Neural cell (in vitro differentiated cells): ENCODE results near the gene NISCH.

Experiments
- CTCF ChIP-seq: fragments of 450-650 bp; IDR thresholded peaks from 2 replicates; pipeline ENCODE4 v1.5.1; 2014; ENCODE audit warnings: antibody characterized with exemption, mild to moderate bottlenecking, moderate library complexity; ENCODE audit not compliant: poor library complexity, severe bottlenecking
- EP300 ChIP-seq: fragments of 450-650 bp; conservative IDR thresholded peaks from 2 replicates; pipeline ENCODE4 v1.6.1; 2014; ENCODE audit warnings: antibody characterized with exemption, mild to moderate bottlenecking, moderate library complexity; ENCODE audit not compliant: poor library complexity, severe bottlenecking
- EZH2 ChIP-seq: fragments of 200-600, 300-800 bp; shearing (Covaris generic), sonication (generic); IDR thresholded peaks from 2 replicates; pipeline ENCODE4 v1.6.1; 2014; ENCODE audit warnings: antibody characterized with exemption, low read length, borderline replicate concordance, mild to moderate bottlenecking; ENCODE audit not compliant: insufficient read depth, poor library complexity, severe bottlenecking
- MXI1 ChIP-seq: fragments of 450-650 bp; conservative IDR thresholded peaks from 2 replicates; pipeline ENCODE4 v1.6.1; 2014; ENCODE audit warnings: antibody characterized with exemption, mild to moderate bottlenecking; ENCODE audit not compliant: poor library complexity, severe bottlenecking
- POLR2AphosphoS5 ChIP-seq: IDR thresholded peaks from 2 replicates; pipeline ENCODE4 v1.6.1; 2012
- RAD21 ChIP-seq: fragments of 450-650 bp; conservative IDR thresholded peaks from 2 replicates; pipeline ENCODE4 v1.6.1; 2014; ENCODE audit warnings: antibody characterized with exemption, mild to moderate bottlenecking, moderate library complexity
- REST ChIP-seq: IDR thresholded peaks from 2 replicates; pipeline ENCODE4 v1.6.1; 2012; ENCODE audit warnings: borderline replicate concordance
- SMC3 ChIP-seq: fragments of 450-650 bp; conservative IDR thresholded peaks from 2 replicates; pipeline ENCODE4 v1.6.1; 2014; ENCODE audit warnings: antibody characterized with exemption, mild to moderate bottlenecking, moderate library complexity; ENCODE audit not compliant: poor library complexity
- TAF1 ChIP-seq: IDR thresholded peaks from 2 replicates; pipeline ENCODE4 v1.6.1; 2012; ENCODE audit warnings: low read depth

- TF ChIP-seq CTCF (no peak), EP300 (no peak), REST (no peak), TAF1 (no peak), EZH2 (no peak), POLR2AphosphoS5 (no peak), MXI1 (no peak), SMC3 (no peak), RAD21 (no peak)
Measured at GRCh38 chr3:52488746-52489145, 33.3 kb downstream of the NISCH start.
